ENCODE results near the gene CYP2U1.

DNA sequence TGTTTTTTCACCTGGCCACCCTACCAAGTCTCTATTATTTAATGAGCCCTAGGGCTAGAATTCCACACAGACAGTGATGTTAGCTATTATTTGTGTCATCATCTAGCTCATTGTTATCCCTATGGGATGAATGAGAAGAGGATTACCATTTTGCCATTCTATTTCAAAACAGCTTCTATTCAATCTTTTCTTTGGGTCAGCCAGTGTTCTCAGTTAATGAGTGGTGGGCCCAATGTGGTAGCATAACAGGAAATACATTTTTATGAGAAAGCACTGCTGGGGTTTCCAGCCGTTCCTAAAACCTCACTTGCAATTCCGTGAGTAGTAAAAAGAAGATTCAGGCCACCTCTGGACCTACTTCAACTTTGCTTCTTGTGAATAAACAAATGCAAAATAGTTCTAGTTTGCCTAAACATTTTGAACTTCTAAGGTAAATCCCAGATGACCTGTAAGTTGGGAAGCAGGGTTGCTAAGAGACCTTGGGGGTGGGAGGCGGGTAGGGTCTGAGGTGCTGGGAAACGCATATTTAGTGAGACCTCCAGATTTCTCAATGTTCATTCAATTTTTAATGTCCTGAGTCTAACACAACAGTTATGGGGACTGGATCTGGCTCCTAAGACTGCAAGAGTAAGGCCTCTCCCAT, 24.8 kb upstream of the CYP2U1 start:
- TF ChIP-seq BHLHE40 (IDR thresholded peaks at IDR 0.05; ENCODE audit: borderline replicate concordance) = no peak
- TF ChIP-seq SUZ12 (IDR thresholded peaks at IDR 0.05) = no peak
- no peak for TF ChIP-seq SP1 (IDR thresholded peaks at IDR 0.05)
- TF ChIP-seq LEF1 (IDR thresholded peaks at IDR 0.05; ENCODE audit: borderline replicate concordance) = no peak
- TF ChIP-seq NFRKB (IDR thresholded peaks at IDR 0.05) = no peak
- no peak for TF ChIP-seq FOXM1 (IDR thresholded peaks at IDR 0.05; ENCODE audit: borderline replicate concordance)
- TF ChIP-seq CTBP1 (IDR thresholded peaks at IDR 0.05; ENCODE audit: borderline replicate concordance) = no peak
